ENCODE data around the gene PDZD7.

The PDZD7 gene

DNA sequence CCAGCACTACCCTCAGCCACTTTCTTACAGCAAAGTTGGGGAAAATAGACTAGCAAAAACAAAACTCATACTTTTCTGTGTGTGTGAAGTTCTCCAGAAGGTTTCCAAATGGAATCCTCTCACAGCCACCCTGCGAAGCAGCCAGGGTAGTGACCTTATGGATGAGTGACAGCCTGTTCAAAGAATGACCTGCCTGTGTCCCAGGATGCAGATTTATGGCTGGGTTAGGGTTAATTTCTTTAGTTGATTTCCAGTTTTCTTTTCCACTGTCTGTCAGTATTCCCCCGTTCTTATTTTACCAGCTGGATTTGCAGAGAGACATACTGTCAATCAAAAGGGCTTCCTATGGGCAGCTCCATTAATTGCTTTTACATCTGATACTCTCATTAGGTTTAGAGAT, 64.0 kb downstream of the PDZD7 start:
- no peak for DNase-seq (ENCODE audit: low spot score)

DNA sequence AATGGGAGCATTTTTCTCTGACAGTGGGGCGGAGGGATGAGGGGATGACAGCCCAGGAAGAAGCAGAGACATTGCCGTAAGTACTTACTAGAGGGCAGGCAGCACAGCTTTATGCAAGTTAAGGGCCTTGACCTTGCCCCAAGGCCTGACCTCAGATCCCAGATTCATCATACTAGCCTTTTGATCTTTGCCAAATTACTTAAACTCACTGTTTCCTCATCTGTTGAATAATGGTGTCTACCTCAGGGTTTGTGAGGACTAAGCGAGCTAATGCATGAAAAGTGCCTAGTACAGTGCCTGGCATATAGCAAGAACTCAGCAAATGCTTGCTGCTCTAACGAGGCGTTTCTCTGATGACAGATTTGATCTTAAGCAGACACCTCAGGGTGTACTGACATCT, 65.1 kb downstream of the PDZD7 start:
- no peak for DNase-seq (ENCODE audit: low spot score)

DNA sequence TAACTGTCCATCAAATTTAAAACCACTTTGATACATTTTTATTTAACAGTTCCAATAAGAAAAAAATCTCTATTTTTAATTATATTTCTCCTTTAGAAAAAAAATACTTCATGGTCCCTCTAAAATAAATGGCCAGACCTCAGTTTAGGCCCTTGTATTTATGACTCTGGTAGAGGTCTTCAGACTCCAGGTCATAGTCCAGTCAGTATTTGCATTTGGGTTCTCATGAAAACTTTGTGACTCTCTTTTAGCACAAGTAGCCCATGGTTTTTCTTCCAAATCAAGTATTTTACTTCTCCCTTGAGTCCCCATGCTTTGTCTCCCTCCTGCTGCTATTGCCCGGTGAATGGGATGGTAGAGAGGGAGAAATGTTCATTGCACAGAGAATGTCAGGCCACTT, 67.1 kb downstream of the PDZD7 start:
- no peak for DNase-seq (ENCODE audit: low spot score)

DNA sequence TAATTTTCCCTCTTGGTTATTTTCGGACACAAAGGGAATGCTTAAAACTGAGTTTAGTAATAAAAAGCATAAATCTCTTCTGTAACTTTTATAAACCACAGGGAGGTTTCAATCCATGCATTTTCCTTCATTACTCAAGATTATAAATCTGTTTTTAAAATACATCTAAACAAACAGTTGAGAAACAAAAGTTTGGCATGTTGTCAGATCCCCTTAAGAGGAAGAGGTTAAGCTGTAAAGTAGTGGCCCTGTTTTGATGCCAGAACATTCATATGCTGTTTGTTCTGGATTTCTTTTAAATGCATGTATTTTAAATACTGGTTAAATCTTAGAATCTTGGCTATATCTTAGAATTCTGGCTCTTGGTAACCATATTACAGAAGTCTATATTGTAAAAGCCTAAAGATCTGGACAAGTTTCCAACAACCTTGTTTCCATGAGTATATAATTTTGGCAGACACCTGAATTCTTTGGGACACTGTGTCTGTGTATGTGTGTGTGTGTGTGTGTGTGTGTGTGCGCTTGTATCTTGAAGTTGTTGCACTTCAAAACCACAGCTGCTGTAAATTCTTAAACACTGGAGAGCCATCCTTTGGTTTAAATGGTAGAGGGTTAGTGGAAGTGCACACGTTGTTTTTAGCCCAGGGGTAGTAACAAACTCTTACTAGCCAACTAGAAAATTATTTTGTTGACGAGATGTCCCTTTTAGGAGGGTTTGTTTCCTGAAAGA, 68.4 kb downstream of the PDZD7 start:
- DNase-seq (ENCODE audit: low spot score) = no peak

DNA sequence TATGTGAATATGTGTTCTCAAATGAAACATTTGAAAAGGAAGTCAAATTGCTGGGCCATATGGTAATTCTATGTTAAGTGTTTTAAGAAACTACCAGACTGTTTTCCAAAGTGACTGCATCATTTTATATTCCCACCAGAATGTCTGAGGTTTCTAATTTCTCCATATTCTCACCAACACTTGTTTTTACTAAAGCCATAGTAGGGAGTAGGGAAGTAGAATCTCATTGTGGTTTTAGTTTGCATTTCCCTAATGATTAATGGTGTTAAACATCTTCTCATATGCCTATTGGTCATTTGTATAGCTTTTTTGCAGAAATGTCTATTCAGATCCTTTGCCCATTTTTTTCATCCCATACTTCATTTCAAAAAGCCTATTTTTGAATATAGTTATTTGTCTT, 70.7 kb downstream of the PDZD7 start:
- DNase-seq (ENCODE audit: low spot score) = no peak

Measured in COLO829 (cell line).